Osteoblast (primary cell): Measurements from ENCODE around the gene POLR2L. TPM values are rescaled to one million over a fixed set of nuclear protein-coding genes. Genes with fewer than 3 reads are reported as not detected.

Experiments used
- DNase-seq: peaks from one replicate; pipeline ENCODE4 v3.0.0; 2011; ENCODE audit warnings: low spot score, mixed read lengths; ENCODE audit not compliant: insufficient read length; ENCODE audit errors: missing footprints
- H2AFZ ChIP-seq: 2 replicates; pipeline ENCODE4 v1.6.0; 2011; ENCODE audit warnings: mild to moderate bottlenecking, low read length
- H3K27ac ChIP-seq: 2 replicates; pipeline ENCODE4 v1.5.1; 2011; ENCODE audit warnings: mild to moderate bottlenecking, low read depth, low read length, moderate library complexity
- H3K27me3 ChIP-seq: 2 replicates; pipeline ENCODE4 v1.6.0; 2012; ENCODE audit warnings: mild to moderate bottlenecking, control low read depth, inconsistent platforms, low read length, moderate library complexity; ENCODE audit not compliant: insufficient read depth
- H3K36me3 ChIP-seq: 2 replicates; pipeline ENCODE4 v1.5.1; 2011; ENCODE audit warnings: mild to moderate bottlenecking, low read length, control low read depth, moderate library complexity; ENCODE audit not compliant: insufficient read depth
- H3K4me1 ChIP-seq: 2 replicates; pipeline ENCODE4 v1.5.1; 2011; ENCODE audit warnings: mild to moderate bottlenecking, low read length, control low read depth, moderate library complexity; ENCODE audit not compliant: insufficient read depth
- H3K4me2 ChIP-seq: 2 replicates; pipeline ENCODE4 v1.6.0; 2011; ENCODE audit warnings: mild to moderate bottlenecking, low read length; ENCODE audit not compliant: insufficient read depth
- H3K4me3 ChIP-seq: fragments of 200-600 bp; sonication (generic); 3 replicates; pipeline ENCODE4 v1.5.1; 2012; ENCODE audit warnings: mild to moderate bottlenecking, low read length, inconsistent platforms; ENCODE audit not compliant: insufficient read depth
- H3K79me2 ChIP-seq: 2 replicates; pipeline ENCODE4 v1.6.0; 2012; ENCODE audit warnings: mild to moderate bottlenecking, low read length, control low read depth, inconsistent platforms; ENCODE audit not compliant: insufficient read depth
- H3K9me3 ChIP-seq: 2 replicates; pipeline ENCODE4 v1.5.1; 2011; ENCODE audit warnings: low read depth, low read length, control low read depth
- H4K20me1 ChIP-seq: 2 replicates; pipeline ENCODE4 v1.6.0; 2012; ENCODE audit warnings: mild to moderate bottlenecking, low read length, control low read depth; ENCODE audit not compliant: insufficient read depth
- CTCF ChIP-seq: IDR thresholded peaks from 2 replicates; pipeline ENCODE4 v1.5.1; 2011; ENCODE audit warnings: mild to moderate bottlenecking, low read depth, low read length, moderate library complexity; ENCODE audit errors: extremely low read depth
- total RNA-seq: library from RNA; depleted of rRNA; stranded (reverse); fragments of >200 nt; gene quantifications from 2 replicates; pipeline ENCODE4 v1.2.3, GENCODE V29; 2012

The POLR2L gene
- total RNA-seq, 1 donor = 60.8 TPM

DNA sequence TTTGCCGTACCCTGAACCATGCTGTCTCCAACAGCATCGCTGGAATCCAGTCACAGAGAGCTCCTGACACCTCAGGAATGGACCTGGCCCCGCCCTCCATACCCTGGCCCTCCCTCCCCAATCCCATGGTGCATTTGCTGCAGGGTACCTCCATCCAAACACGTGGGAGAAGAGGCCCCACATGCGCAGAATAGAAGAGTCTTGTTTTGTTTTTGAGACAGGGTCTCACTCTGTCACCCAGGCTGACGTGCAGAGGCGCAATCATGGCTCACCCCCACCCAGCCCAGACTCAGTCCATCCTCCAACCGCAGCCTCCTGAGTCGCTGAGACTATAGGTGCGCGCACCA, 25.9 kb downstream of the POLR2L start:
- Histone ChIP-seq H3K9me3 (no peaks in the 10 kb centered on the region), H3K4me2 (no peak overlapping the region), H4K20me1 (peaks cover 31% of the 10 kb centered on the region), H3K79me2 (peaks cover 31% of the 10 kb centered on the region), H2AFZ (no peak overlapping the region), H3K27me3 (no peaks in the 10 kb centered on the region), H3K36me3 (peaks cover 26% of the 10 kb centered on the region), H3K27ac (no peak overlapping the region), H3K4me1 (peaks cover 27% of the 10 kb centered on the region), H3K4me3 (no peak overlapping the region)
- TF ChIP-seq CTCF = no peak
- DNase-seq = no peak

GRCh38 chr11:815675-816432, 26.5 kb downstream of the POLR2L start:
- TF ChIP-seq CTCF = no peak
- no peaks in the 10 kb centered on the region for H3K27me3 ChIP-seq
- H3K4me3 ChIP-seq = no peak overlapping the region
- no peak overlapping the region for H3K4me2 ChIP-seq
- peaks cover 31% of the 10 kb centered on the region for H4K20me1 ChIP-seq
- no peak for DNase-seq
- H2AFZ ChIP-seq = no peak overlapping the region
- peaks cover 27% of the 10 kb centered on the region for H3K4me1 ChIP-seq
- no peak overlapping the region for H3K27ac ChIP-seq
- H3K36me3 ChIP-seq = peaks cover 30% of the 10 kb centered on the region
- H3K79me2 ChIP-seq = peaks cover 31% of the 10 kb centered on the region
- H3K9me3 ChIP-seq = no peaks in the 10 kb centered on the region

- Histone ChIP-seq H3K4me2 (no peak overlapping the region), H4K20me1 (peaks cover 30% of the 10 kb centered on the region), H3K79me2 (peaks cover 33% of the 10 kb centered on the region), H3K9me3 (no peaks in the 10 kb centered on the region), H3K27me3 (no peaks in the 10 kb centered on the region), H3K4me1 (peaks cover 21% of the 10 kb centered on the region), H2AFZ (no peak overlapping the region), H3K27ac (no peak overlapping the region), H3K4me3 (no peak overlapping the region), H3K36me3 (peaks cover 30% of the 10 kb centered on the region)
- TF ChIP-seq CTCF = no peak
- DNase-seq = no peak
Observed at GRCh38 chr11:813456-814096, 28.8 kb downstream of the POLR2L start.

- Histone ChIP-seq H3K79me2 (peaks cover 37% of the 10 kb centered on the region), H3K4me1 (peaks cover 21% of the 10 kb centered on the region), H3K27ac (no peak overlapping the region), H3K36me3 (peaks cover 30% of the 10 kb centered on the region), H3K27me3 (no peaks in the 10 kb centered on the region), H3K4me3 (no peak overlapping the region), H3K4me2 (no peak overlapping the region), H4K20me1 (peaks cover 30% of the 10 kb centered on the region), H2AFZ (no peak overlapping the region), H3K9me3 (no peaks in the 10 kb centered on the region)
- no peak for TF ChIP-seq CTCF
- DNase-seq = no peak
Observed at GRCh38 chr11:813072-813455, 29.3 kb downstream of the POLR2L start.
